Endometrium (tissue), 2 donors: ENCODE results near the gene ZNF550.
"Not testable (repeated sequence)": the region's sequence is repeated elsewhere in the genome, so short reads cannot be mapped to it uniquely, and the experiment has no call there.

Experiments used
- FAIRE-seq: peaks from 2 replicates; lab custom pipeline; 2012; peaks lifted over from hg19 to GRCh38; lab: Jason Lieb, UNC
- donor health status: control.
- donor health status: control.

Gene ZNF550

DNA sequence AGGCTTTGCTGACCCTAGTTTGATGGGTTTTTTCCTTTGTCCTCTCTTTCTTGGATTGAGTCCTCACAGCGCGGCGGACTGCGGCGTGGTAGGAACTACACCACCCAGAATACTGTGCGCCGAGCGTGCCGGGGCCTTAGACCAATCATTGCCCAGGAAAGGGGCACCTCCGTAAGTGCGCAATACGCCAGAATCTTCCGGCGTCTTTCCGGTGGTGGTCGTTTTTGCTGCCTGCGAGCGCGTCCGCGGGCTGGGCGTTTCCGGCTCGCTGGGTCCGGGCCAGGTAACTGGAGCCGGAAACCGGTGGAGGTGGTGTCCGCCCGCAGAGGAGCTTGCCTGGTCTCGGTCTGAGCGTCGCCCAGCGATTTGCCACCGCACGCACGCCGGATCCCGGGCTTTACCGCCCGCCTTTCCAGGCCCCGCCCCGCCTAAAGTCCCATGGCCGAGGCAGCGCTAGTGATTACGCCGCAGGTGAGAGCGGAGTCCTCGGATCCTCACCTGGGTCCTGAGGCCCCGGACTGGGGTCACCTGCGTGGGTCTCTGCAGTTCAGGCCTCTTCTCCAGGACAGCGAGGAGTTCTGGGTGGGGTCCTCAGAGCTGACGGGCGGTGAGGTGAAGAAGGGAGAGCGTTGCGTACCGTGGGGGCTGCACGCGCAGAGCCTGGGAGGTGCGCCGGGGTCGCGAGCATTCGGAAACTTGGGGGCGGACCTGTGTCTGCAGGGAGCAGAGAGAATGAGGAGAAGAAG is 32.4 kb downstream of the ZNF550 start, which contains the start of gene ZNF549:
Gene ZNF549 (plus strand): TSS at position 221 of the 746 bp plus-strand sequence. CDS start 218 bp downstream, at position 439.
- FAIRE-seq = no peak

DNA sequence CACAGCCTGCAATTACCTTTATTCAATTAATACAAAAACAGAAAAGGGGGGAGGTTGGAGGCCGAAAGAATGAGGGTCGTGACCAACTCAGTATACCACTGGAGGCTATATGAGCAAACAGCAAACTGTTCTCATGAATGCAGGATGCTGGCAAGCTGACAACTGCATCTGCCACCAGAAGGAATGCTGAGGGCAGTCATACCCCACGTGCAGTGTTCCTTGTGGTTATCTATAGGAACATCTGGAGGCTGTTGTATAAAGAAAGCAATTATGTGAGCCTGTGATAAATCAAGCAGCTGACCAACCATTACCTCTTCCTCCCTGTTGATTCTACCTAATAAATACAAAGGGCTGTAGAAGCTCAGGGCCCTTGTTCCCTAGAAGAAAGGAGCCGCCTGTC is 41.6 kb downstream of the ZNF550 start:
- FAIRE-seq = not testable (repeated sequence)

DNA sequence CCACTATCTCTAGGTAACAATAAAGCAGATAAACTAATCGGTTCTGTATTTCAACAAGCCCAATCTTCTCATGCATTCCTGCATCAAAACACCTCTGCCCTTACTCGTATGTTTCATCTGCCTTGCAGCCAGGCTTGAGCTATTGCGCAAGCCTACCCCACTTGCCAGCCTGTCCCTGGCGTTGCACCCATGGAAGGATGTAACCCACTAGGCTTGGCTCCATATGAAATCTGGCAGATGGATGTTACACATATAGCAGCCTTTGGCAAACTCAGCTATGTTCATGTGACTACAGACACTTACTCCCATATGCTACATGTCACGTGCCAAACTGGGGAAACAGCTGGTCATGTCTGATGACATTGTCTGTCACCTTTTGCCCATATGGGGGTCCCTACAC is 44.4 kb downstream of the ZNF550 start:
- FAIRE-seq = no peak

DNA sequence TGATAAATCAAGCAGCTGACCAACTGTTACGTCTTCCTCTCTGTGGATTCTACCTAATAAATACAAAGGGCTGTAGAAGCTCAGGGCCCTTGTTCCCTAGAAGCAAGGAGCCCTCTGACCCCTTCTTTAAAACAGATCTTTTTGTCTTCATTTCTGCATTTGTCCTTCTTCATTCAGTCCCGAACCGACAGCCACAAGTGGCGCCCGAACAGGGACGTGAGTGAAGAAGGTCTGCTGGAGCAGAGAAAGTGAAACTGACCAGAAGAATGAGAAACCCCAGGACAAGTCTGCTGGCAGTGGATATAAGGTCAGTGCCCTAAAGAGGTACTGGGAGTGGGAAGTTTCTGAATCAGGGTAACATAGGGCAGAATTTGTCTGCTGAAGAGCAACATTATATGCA is 46.8 kb downstream of the ZNF550 start:
- no peak for FAIRE-seq

DNA sequence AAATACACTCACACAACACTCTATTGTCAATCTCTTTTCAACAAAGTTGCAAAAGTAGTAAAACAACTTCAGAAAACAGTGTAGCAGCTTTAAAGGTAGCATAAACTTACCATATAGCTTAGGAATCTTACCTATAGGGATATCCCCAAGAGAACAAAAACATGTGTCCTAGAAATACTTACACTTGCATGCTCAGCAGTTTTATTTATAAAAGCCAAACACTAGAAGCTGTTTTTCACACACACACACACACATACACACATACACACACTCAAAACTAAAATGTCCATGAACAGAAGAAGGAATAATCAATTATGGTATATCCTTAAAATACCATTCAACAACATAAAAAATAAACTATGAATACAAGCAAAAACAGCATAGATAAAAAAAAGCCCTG is 48.2 kb downstream of the ZNF550 start:
- FAIRE-seq = no peak

DNA sequence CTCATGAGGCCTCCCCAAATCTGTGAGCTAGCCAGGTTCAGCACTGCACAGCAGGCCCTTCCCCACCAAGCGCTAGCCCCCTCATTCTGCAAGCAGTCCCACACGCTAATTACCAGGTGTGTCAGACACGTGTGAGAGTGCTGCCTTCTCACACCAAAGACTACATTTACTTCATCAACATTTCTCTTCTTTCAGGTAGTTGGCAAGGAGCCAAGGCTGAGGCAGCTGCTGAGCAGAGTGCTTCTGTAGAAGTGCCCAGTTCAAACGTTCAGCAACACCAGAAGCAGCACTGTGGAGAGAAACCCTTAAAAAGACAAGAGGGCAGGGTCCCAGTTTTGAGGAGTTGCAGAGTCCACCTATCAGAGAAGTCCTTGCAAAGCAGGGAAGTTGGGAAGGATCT is 53.5 kb downstream of the ZNF550 start:
- FAIRE-seq = no peak

DNA sequence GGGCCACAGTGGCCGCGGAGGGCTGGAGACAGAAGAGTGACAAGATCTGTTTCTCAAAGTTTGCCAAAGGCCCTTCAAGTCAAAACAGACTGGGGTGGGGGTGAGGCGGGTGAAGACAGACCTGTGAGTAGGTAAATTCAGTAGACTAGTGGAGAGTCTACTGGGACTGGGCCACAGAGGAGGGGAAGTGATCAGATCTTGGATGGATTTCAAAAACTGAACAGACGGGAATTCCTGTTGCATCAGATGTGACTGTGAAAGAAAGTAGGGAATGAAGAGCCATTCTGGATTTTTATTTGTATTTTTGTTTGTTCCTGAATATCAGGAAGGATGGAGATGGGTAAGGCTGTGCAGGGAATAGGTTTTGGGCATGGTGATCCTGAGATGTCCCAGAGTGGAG is 59.3 kb downstream of the ZNF550 start:
- FAIRE-seq = not testable (repeated sequence)

DNA sequence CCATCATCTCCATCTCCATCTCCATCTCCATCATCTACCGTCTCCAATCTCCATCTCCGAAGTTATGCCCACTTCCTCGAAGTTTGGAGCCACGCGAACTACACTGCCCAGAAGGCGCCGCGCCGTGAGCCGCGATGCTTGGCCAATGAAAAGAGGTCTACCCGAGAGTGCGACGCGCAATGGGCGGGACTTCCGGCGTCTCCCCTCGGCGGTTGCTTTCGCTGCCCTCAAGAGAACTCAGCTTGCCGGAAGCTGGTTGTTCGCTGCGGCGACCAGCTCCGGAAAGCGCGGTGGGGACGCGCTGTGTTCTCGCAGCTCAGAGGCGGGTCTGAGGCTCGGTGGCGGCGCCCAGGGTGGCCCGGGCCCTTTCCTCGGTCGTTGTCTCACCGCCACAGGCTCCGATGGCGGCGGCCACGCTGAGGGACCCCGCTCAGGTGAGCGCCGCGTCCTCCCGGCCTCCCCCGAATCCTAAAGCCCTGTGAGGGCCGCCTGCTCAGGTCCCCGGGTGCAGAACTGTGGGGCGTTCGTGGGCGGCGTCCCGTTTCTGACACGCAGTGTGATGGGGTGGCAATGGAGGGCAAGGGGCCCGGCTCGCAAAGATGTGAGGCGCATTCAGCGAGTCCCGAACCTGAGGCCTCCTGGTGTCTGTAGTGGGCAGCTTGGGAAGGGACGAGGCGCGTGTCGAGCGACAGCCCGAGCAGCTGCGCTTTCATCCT is 59.8 kb downstream of the ZNF550 start, which contains the start of gene ZNF773:
Gene ZNF773 (plus strand): TSS at position 259 of the 716 bp plus-strand sequence. CDS start 143 bp downstream, at position 402.
- peak; percentile 66 for FAIRE-seq

DNA sequence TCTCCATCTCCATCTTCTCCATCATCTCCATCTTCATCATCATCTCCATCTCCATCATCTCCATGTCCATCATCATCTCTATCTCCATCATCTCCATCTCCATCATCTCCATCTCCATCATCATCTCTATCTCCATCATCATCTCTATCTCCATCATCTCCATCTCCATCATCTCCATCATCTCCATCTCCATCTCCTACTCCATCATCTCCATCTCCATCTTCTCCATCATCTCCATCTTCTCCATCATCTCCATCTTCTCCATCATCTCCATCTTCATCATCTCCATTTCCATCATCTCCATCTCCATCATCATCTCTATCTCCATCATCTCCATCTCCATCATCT is 60.4 kb downstream of the ZNF550 start:
- FAIRE-seq = not testable (repeated sequence)

DNA sequence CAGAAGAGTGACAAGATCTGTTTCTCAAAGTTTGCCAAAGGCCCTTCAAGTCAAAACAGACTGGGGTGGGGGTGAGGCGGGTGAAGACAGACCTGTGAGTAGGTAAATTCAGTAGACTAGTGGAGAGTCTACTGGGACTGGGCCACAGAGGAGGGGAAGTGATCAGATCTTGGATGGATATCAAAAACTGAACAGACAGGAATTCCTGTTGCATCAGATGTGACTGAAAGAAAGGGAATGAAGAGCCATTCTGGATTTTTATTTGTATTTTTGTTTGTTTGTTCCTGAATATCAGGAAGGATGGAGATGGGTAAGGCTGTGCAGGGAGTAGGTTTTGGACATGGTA is 71.4 kb downstream of the ZNF550 start:
- not testable (repeated sequence) for FAIRE-seq

DNA sequence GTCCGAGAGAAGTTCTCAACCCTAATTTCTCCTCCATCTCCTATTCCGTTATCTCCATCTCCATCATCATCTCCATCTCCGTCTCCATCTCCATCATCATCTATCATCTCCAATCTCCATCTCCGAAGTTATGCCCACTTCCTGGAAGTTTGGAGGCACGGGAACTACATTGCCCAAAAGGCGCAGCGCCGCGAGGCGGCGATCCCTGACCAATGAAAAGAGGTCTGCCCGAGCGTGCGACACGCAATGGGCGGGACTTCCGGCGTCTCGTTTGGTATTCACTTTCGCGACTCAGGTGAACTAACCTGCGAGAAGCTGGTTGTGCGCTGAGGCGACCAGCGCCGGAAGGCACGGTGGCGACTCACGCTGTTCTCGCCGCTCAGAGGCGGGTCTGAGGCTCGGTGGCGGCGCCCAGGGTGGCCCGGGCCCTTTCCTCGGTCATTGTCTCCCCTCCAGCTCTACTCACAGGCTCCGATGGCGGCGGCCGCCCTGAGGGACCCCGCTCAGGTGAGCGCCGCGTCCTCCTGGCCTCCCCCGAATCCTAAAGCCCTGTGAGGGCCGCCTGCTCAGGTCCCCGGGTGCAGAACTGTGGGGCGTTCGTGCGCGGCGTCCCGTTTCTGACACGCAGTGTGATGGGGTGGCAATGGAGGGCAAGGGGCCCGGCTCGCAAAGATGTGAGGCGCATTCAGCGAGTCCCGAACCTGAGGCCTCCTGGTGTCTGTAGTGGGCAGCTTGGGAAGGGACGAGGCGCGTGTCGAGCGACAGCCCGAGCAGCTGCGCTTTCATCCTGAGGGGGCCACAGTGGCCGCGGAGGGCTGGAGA is 72.0 kb downstream of the ZNF550 start, which contains the start of gene ZNF419:
Gene ZNF419 (plus strand): TSS at position 274 of the 822 bp plus-strand sequence. CDS start 201 bp downstream, at position 475.
- peak; percentile 72 for FAIRE-seq
